Stomach (tissue), 19 donors: ENCODE measurements around the gene PDPK1. TPM values are rescaled to one million over a fixed set of nuclear protein-coding genes. Genes with fewer than 3 reads are reported as not detected.
A peak's percentile ranks its signal among the peaks of the same experiment; 100 is the strongest.

Experiments used
- DNase-seq, 2 donors: peaks; one replicate each; pipeline versions ENCODE4 v3.0.0 to v3.0.0-alpha.2; 2013 to 2019
- H3K27ac ChIP-seq, 5 donors: fragments of 200-600 bp in 4 of 5; sonication (generic) in 4 of 5; one replicate each; pipeline ENCODE4 v1.5.1; 2013 to 2019; ENCODE audit warnings: mild to moderate bottlenecking in 1 of 5, moderate library complexity in 1 of 5
- H3K27me3 ChIP-seq, 3 donors: fragments of 200-600 bp; sonication (generic); one replicate each; pipeline ENCODE4 v1.5.1; 2017 to 2019; ENCODE audit warnings: mixed run types in 1 of 3
- H3K36me3 ChIP-seq, 4 donors: fragments of 200-600 bp; sonication (generic); 1 replicate in 3 of 4; 2 replicates in 1 of 4; pipeline ENCODE4 v1.5.1; 2016 to 2019
- H3K4me1 ChIP-seq, 4 donors: fragments of 200-600 bp; sonication (generic); one replicate each; pipeline ENCODE4 v1.5.1; 2016 to 2019
- H3K4me3 ChIP-seq, 4 donors: fragments of 200-600 bp; sonication (generic) in 3 of 4; one replicate each; pipeline ENCODE4 v1.5.1; 2016 to 2019; ENCODE audit warnings: mild to moderate bottlenecking in 1 of 4
- H3K9me3 ChIP-seq, 4 donors: fragments of 200-600 bp; sonication (generic); one replicate each; pipeline ENCODE4 v1.5.1; 2016 to 2019
- EP300 ChIP-seq: sonication (generic); formaldehyde crosslinking; IDR thresholded peaks from one replicate; pipeline ENCODE4 v1.6.1; 2017; ENCODE audit warnings: antibody characterized with exemption
- POLR2A ChIP-seq, 4 donors: fragments of 450-650 bp; IDR thresholded peaks; one replicate each; pipeline ENCODE4 v1.6.1; 2016; ENCODE audit warnings: antibody characterized with exemption in 4 of 4, control low read depth in 2 of 4, mild to moderate bottlenecking in 1 of 4, moderate library complexity in 1 of 4
- POLR2AphosphoS5 ChIP-seq, 3 donors: sonication (generic); formaldehyde crosslinking; IDR thresholded peaks; one replicate each; pipeline ENCODE4 v1.6.1; 2016; ENCODE audit warnings: antibody characterized with exemption in 3 of 3
- WGBS, 5 donors: extraction: QIAGEN DNeasy Blood & Tissue Kit in 3 of 5; methylation state at CpG; one replicate each; pipeline versions ENCODE4 v1.1.5 to v1.1.7; 2013 to 2018; 5-methylcytosine and 5-hydroxymethylcytosine counted together
- intact Hi-C: fragments of 100-400 bp; cut with DNase I; formaldehyde crosslinking; loops from one replicate; pipeline ENCODE4 v1.15.1; 2023; ENCODE audit warnings: low total_unique reads
- long read RNA-seq, 10 donors: transcript quantifications; one replicate each; lab custom pipeline, GENCODE V29; 2026
- polyA plus RNA-seq, 3 donors: library from polyadenylated mRNA; stranded (reverse); fragments of 200-250 nt; gene quantifications; one replicate each; pipeline ENCODE4 v1.2.3, GENCODE V29; 2013
- total RNA-seq, 5 donors: library from RNA; depleted of rRNA; stranded (reverse); fragments of >200 nt; gene quantifications; one replicate each; pipeline versions ENCODE4 v1.1.0 to v1.2.3, GENCODE V29; 2014 to 2016
- TF ChIP-seq, protein P1 (sequence below), 7 experiments: fragments of 450-650 bp in 4 of 7; fragments of 200-600 bp in 3 of 7; sonication (generic) in 3 of 7; IDR thresholded peaks; one replicate each; pipeline ENCODE4 v1.5.1; 2016 to 2019; ENCODE audit warnings: antibody characterized with exemption in 7 of 7, control low read depth in 2 of 7, mild to moderate bottlenecking in 1 of 7
- donor health status: healthy with polysubstance abuse.
- donor health status: Bipolar disorder and iron deficiency.
- donor health status: healthy.

The PDPK1 gene
- total RNA-seq (10 to 100 TPM; 18.7 to 86.9 (median 33.4) TPM), polyA plus RNA-seq (10 to 100 TPM in 1 of 3 donors, 1 to 10 TPM in 2; 7.0 to 18.3 (median 9.2) TPM)
- long read RNA-seq, donor 1, full-length matches to known transcripts: 5 of 5 reads
- long read RNA-seq, donor 1, partial matches to known transcripts: 0 of 5 reads
- long read RNA-seq, donor 1, other reads (novel, unspliced or antisense): 0 of 5 reads
- long read RNA-seq, donor 2, full-length matches to known transcripts: 11 of 11 reads
- long read RNA-seq, donor 2, partial matches to known transcripts: 0 of 11 reads
- long read RNA-seq, donor 2, other reads (novel, unspliced or antisense): 0 of 11 reads
- long read RNA-seq, donor 3, full-length matches to known transcripts: 6 of 6 reads
- long read RNA-seq, donor 3, partial matches to known transcripts: 0 of 6 reads
- long read RNA-seq, donor 3, other reads (novel, unspliced or antisense): 0 of 6 reads
- long read RNA-seq, donor 4, full-length matches to known transcripts: 1 of 1 reads
- long read RNA-seq, donor 4, partial matches to known transcripts: 0 of 1 reads
- long read RNA-seq, donor 4, other reads (novel, unspliced or antisense): 0 of 1 reads
- long read RNA-seq, donor 5, full-length matches to known transcripts: 4 of 4 reads
- long read RNA-seq, donor 5, partial matches to known transcripts: 0 of 4 reads
- long read RNA-seq, donor 5, other reads (novel, unspliced or antisense): 0 of 4 reads
- long read RNA-seq, donor 6, full-length matches to known transcripts: 7 of 7 reads
- long read RNA-seq, donor 6, partial matches to known transcripts: 0 of 7 reads
- long read RNA-seq, donor 6, other reads (novel, unspliced or antisense): 0 of 7 reads
- long read RNA-seq, donor 7, full-length matches to known transcripts: 3 of 3 reads
- long read RNA-seq, donor 7, partial matches to known transcripts: 0 of 3 reads
- long read RNA-seq, donor 7, other reads (novel, unspliced or antisense): 0 of 3 reads
- long read RNA-seq, donor 8, full-length matches to known transcripts: 7 of 7 reads
- long read RNA-seq, donor 8, partial matches to known transcripts: 0 of 7 reads
- long read RNA-seq, donor 8, other reads (novel, unspliced or antisense): 0 of 7 reads
- long read RNA-seq, donor 9, full-length matches to known transcripts: 2 of 2 reads
- long read RNA-seq, donor 9, partial matches to known transcripts: 0 of 2 reads
- long read RNA-seq, donor 9, other reads (novel, unspliced or antisense): 0 of 2 reads
- long read RNA-seq, donor 10, full-length matches to known transcripts: 2 of 2 reads
- long read RNA-seq, donor 10, partial matches to known transcripts: 0 of 2 reads
- long read RNA-seq, donor 10, other reads (novel, unspliced or antisense): 0 of 2 reads

DNA sequence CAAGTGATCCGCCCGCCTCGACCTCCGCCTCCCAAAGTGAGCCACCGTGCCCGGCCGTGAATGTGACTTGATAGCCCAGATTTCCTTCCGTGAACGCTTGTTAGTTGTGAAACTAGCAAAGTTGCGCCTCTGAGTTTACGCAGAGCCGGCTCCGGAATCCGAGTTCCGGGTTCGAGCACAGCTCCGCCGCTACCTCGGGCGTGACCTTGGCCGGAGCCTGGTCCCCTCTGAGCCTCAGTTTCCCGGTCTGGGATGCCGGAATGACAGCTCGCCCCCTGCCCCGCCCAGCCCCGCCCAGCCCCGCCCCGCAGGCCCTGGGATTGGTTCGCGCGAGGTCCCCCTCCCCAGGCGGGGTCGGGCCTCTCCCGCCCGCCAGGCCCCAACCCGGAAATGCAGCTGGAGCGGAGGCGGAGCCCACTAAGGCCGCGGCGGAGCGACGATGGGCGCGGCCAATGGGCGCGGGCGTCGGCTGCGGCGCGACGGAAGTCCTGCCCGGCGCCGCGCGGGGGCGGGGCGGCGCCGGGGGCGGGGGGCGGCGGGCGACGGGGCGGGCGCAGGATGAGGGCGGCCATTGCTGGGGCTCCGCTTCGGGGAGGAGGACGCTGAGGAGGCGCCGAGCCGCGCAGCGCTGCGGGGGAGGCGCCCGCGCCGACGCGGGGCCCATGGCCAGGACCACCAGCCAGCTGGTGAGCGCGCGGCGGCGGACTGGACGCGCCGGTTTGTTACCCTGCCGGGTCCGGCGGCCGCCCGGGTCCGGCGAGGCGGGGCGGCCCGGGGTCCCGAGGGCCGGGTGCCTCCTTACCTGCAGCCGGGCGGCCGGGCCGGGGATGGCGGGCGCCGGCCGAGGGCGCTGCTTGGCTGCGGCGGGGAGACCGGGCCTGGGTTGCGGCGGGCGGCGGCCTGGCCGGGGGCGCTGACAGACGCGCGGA is at the start of gene PDPK1:
Gene PDPK1, plus strand, starts transcription at position 571 of the 929 bp plus-strand sequence. Its CDS starts 92 bp downstream, at position 663.
- peaks cover 0 to 5% (median 0%) of the 10 kb centered on the region in 4 donors for H3K36me3 ChIP-seq
- peak; percentile 94 to 99 for DNase-seq
- no peaks in the 10 kb centered on the region for H3K9me3 ChIP-seq
- WGBS, 5 donors: 0 to 1% (median 0%) methylated on average over 18 to 126 of the region's 126 CpGs
- intact Hi-C loops: loop anchor here (10.0 kb wide), 1 partner anchor 57 kb away; no protein-coding TSS in a partner anchor
- peak within 1 kb of the TSS; percentile 89 to 98 (median 96) for H3K27ac ChIP-seq
- peaks cover 39 to 60% (median 47%) of the 10 kb centered on the region in 4 donors for H3K4me1 ChIP-seq
- no peak for TF ChIP-seq POLR2A (IDR thresholded peaks at IDR 0.05)
- TF ChIP-seq, protein P1, sequence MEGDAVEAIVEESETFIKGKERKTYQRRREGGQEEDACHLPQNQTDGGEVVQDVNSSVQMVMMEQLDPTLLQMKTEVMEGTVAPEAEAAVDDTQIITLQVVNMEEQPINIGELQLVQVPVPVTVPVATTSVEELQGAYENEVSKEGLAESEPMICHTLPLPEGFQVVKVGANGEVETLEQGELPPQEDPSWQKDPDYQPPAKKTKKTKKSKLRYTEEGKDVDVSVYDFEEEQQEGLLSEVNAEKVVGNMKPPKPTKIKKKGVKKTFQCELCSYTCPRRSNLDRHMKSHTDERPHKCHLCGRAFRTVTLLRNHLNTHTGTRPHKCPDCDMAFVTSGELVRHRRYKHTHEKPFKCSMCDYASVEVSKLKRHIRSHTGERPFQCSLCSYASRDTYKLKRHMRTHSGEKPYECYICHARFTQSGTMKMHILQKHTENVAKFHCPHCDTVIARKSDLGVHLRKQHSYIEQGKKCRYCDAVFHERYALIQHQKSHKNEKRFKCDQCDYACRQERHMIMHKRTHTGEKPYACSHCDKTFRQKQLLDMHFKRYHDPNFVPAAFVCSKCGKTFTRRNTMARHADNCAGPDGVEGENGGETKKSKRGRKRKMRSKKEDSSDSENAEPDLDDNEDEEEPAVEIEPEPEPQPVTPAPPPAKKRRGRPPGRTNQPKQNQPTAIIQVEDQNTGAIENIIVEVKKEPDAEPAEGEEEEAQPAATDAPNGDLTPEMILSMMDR (IDR thresholded peaks at IDR 0.05): peak in 1 of 7 experiments; percentile 5
- no peak for TF ChIP-seq EP300
- TF ChIP-seq POLR2AphosphoS5 (IDR thresholded peaks at IDR 0.05): peak in 2 of 3 donors; percentile 25 to 53
- no peaks in the 10 kb centered on the region for H3K27me3 ChIP-seq
- peak within 1 kb of the TSS; percentile 62 to 75 (median 64) for H3K4me3 ChIP-seq

DNA sequence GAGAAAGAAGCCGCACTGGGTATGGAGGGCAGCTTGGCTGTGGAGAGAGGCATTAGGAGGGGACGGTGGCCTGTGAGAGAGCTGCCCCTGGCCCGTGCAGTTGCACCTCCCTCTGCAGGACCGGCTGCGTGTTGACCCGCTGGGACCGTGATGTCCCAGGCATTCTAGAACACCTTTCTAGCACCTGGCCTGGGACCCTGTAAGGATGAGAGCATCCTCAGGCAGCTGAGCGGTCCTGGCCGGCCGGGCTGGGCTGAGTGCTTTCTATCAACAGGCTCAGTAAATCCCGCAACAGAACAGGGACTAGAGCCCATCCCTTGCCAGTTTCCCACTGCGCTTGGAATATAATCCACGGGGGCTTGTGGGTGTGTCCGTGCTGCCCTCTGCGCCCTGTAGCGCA is 48.2 kb upstream of the PDPK1 start:
- TF ChIP-seq POLR2A (IDR thresholded peaks at IDR 0.05) (no peak), EP300 (no peak), POLR2AphosphoS5 (IDR thresholded peaks at IDR 0.05) (no peak)
- TF ChIP-seq, protein P1 (IDR thresholded peaks at IDR 0.05): no peak
- Histone ChIP-seq H3K36me3 (peaks cover 0 to 25% (median 14%) of the 10 kb centered on the region in 4 donors), H3K27ac (no peak overlapping the region), H3K27me3 (no peaks in the 10 kb centered on the region), H3K4me3 (no peak overlapping the region), H3K4me1 (peaks cover 7 to 23% (median 15%) of the 10 kb centered on the region in 4 donors), H3K9me3 (no peaks in the 10 kb centered on the region)
- intact Hi-C loops: no loop called here
- WGBS, 5 donors: 90 to 96% (median 94%) methylated on average over 16 of the region's 16 CpGs
- no peak for DNase-seq

DNA sequence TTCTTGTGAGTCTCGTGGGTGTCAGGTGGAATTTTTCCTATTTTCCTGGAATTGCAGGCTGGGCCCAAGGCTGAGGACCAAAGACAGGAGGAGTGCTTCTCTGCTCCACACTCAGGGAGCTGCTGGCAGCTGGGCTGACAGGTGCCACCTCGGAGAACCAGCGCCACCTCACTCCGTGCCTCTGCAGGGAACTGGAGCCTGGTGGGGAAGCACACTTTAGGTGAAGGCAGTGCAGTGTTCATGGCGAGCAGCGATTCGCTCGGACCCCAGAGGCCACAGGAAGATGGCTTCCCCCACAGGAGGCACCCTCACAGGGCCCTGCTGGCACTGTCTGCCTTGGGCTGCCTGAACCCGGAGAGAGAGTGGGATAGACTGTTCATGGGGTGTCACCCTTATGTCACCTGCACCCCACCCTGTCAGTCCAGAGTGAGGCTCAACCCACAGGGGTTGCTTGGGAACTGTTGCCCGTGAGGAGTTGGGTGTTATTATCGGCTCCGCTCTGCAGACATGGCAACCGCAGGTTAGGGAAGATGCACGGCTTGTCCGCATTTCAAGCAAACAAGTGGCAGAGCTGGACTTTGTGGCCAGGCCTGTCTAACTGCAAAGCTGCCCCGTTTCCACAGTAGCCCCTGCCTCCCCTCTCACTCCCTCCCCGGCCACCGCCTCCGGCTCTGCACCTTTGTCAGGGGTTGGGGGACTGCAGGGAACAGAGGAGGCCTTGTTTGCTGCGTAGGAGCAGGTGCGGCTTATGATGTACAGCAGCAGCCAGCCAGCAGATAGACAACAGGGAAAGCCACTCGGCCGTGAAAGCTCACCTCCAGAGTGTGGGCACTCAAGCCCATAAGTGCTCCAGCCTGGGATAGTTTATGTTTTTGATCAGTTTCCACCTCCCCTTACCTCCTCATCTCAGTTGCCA is 47.4 kb upstream of the PDPK1 start:
- Histone ChIP-seq H3K4me3 (no peak overlapping the region), H3K27me3 (no peaks in the 10 kb centered on the region), H3K27ac (no peak overlapping the region), H3K36me3 (peaks cover 0 to 24% (median 14%) of the 10 kb centered on the region in 4 donors), H3K4me1 (peaks cover 7 to 23% (median 13%) of the 10 kb centered on the region in 4 donors), H3K9me3 (no peaks in the 10 kb centered on the region)
- TF ChIP-seq EP300 (no peak), POLR2A (IDR thresholded peaks at IDR 0.05) (no peak), POLR2AphosphoS5 (IDR thresholded peaks at IDR 0.05) (no peak)
- TF ChIP-seq, protein P1 (IDR thresholded peaks at IDR 0.05): no peak
- peak in 1 of 2 donors; percentile 42 for DNase-seq
- intact Hi-C loops: loop anchor here (10.0 kb wide), 1 partner anchor 296 kb away; the partner anchor contains the start of gene CASKIN1
- 89 to 92% (median 90%) methylated on average over 18 to 23 of the region's 23 CpGs for WGBS, 5 donors
